IMR-90 (cell line): ENCODE data around the gene MED26. TPM values are rescaled to one million over a fixed set of nuclear protein-coding genes. Genes with fewer than 3 reads are reported as not detected.
A peak's percentile ranks its signal among the peaks of the same experiment; 100 is the strongest.

Source experiments
- ATAC-seq: fragments of 200-7000 bp; cut with Tn5 transposase; 2 replicates; pipeline ENCODE4 v1.9.1; 2020; ENCODE audit warnings: low read depth, mild to moderate bottlenecking, moderate library complexity
- BruUV-seq: library from RNA; stranded (reverse); fragments of 400-500 nt; replicated peaks from 2 replicates; lab custom pipeline; 2021; lab: Mats Ljungman, UMichigan
- CTCF ChIA-PET: fragments of 300-600 bp; formaldehyde crosslinking; extraction: SDS; loops from one replicate; lab custom pipeline; 2021; ENCODE audit warnings: antibody characterized with exemption; lab: Yijun Ruan, JAX
- POLR2A ChIA-PET: fragments of 300-600 bp; sonication (Branson Sonifier 250); formaldehyde crosslinking; loops from one replicate; lab custom pipeline; 2022; ENCODE audit warnings: antibody characterized with exemption; ENCODE audit not compliant: unreplicated experiment; lab: Charles Lee
- DNase-seq: peaks from one replicate; pipeline ENCODE4 v3.0.0; 2013
- H2AFZ ChIP-seq: replicated peaks from 2 replicates; pipeline ENCODE3; 2013; ENCODE audit warnings: low read length, mild to moderate bottlenecking; ENCODE audit not compliant: poor library complexity
- H2AK5ac ChIP-seq: 2 replicates; pipeline ENCODE4 v1.6.1; 2013; ENCODE audit warnings: low read depth, low read length, inconsistent platforms
- H2AK9ac ChIP-seq: replicated peaks from 2 replicates; pipeline ENCODE3; 2013; ENCODE audit warnings: mild to moderate bottlenecking, low read depth, low read length, moderate library complexity; ENCODE audit not compliant: poor library complexity
- H2BK120ac ChIP-seq: 2 replicates; pipeline ENCODE4 v1.6.1; 2013; ENCODE audit warnings: low read depth, low read length, inconsistent platforms
- H2BK15ac ChIP-seq: 3 replicates; pipeline ENCODE4 v1.6.1; 2013; ENCODE audit warnings: low read depth, low read length, inconsistent platforms
- H2BK20ac ChIP-seq: 2 replicates; pipeline ENCODE4 v1.6.1; 2013; ENCODE audit warnings: low read depth, mild to moderate bottlenecking, inconsistent platforms, low read length, moderate library complexity
- H2BK5ac ChIP-seq: 2 replicates; pipeline ENCODE4 v1.6.1; 2013; ENCODE audit warnings: mild to moderate bottlenecking, low read depth, low read length, inconsistent platforms; ENCODE audit not compliant: poor library complexity, severe bottlenecking
- H3K14ac ChIP-seq: replicated peaks from 2 replicates; pipeline ENCODE4 v1.6.1; 2013; ENCODE audit warnings: low read depth, low read length, inconsistent platforms
- H3K18ac ChIP-seq: 2 replicates; pipeline ENCODE4 v1.6.1; 2013; ENCODE audit warnings: low read depth, low read length, control low read depth
- H3K23ac ChIP-seq: 2 replicates; pipeline ENCODE4 v1.6.1; 2013; ENCODE audit warnings: low read depth, low read length, inconsistent platforms
- H3K27ac ChIP-seq: 2 replicates; pipeline ENCODE4 v1.5.1; 2013; ENCODE audit warnings: mild to moderate bottlenecking, control low read depth, low read length; ENCODE audit not compliant: insufficient read depth
- H3K27me3 ChIP-seq: 2 replicates; pipeline ENCODE4 v1.6.1; 2013; ENCODE audit warnings: low read length; ENCODE audit not compliant: control insufficient read depth, insufficient read depth
- H3K36me3 ChIP-seq: 2 replicates; pipeline ENCODE4 v1.6.1; 2013; ENCODE audit warnings: low read length, mixed read lengths; ENCODE audit not compliant: control insufficient read depth, insufficient read depth
- H3K4ac ChIP-seq: 2 replicates; pipeline ENCODE4 v1.6.1; 2013; ENCODE audit warnings: low read depth, low read length, inconsistent platforms
- H3K4me1 ChIP-seq: 2 replicates; pipeline ENCODE4 v1.6.1; 2013; ENCODE audit warnings: low read length, mixed read lengths; ENCODE audit not compliant: control insufficient read depth, insufficient read depth
- H3K4me2 ChIP-seq: 2 replicates; pipeline ENCODE4 v1.6.1; 2013; ENCODE audit warnings: low read depth, mild to moderate bottlenecking, control low read depth, low read length, moderate library complexity
- H3K4me3 ChIP-seq: 2 replicates; pipeline ENCODE4 v1.5.1; 2013; ENCODE audit warnings: low read depth, mild to moderate bottlenecking, control low read depth, low read length, moderate library complexity; ENCODE audit not compliant: insufficient read depth
- H3K56ac ChIP-seq: 2 replicates; pipeline ENCODE4 v1.6.1; 2013; ENCODE audit warnings: low read length, inconsistent platforms; ENCODE audit not compliant: insufficient read depth; ENCODE audit errors: extremely low read depth
- H3K79me1 ChIP-seq, 2 experiments: 2 replicates each; pipeline ENCODE4 v1.6.1; 2013; ENCODE audit warnings: low read length in 2 of 2, inconsistent platforms in 1 of 2, low read depth in 1 of 2
- H3K9ac ChIP-seq: 2 replicates; pipeline ENCODE4 v1.6.1; 2013; ENCODE audit warnings: low read depth, low read length, control low read depth
- H3K9me1 ChIP-seq: 2 replicates; pipeline ENCODE4 v1.6.1; 2013; ENCODE audit warnings: low read length, inconsistent platforms; ENCODE audit not compliant: insufficient read depth
- H3K9me3 ChIP-seq: 2 replicates; pipeline ENCODE4 v1.6.1; 2013; ENCODE audit warnings: low read length; ENCODE audit not compliant: control insufficient read depth, insufficient read depth
- H4K20me1 ChIP-seq: 2 replicates; pipeline ENCODE4 v1.6.1; 2013; ENCODE audit warnings: low read length, inconsistent platforms; ENCODE audit not compliant: insufficient read depth
- H4K5ac ChIP-seq: 2 replicates; pipeline ENCODE4 v1.6.1; 2013; ENCODE audit warnings: mild to moderate bottlenecking, low read depth, low read length, control low read depth
- H4K8ac ChIP-seq, 2 experiments: 2 replicates each; pipeline ENCODE4 v1.6.1; 2013; ENCODE audit warnings: low read depth in 2 of 2, low read length in 2 of 2, control low read depth in 1 of 2, inconsistent platforms in 1 of 2
- H4K91ac ChIP-seq: 2 replicates; pipeline ENCODE4 v1.6.1; 2013; ENCODE audit warnings: low read depth, low read length, inconsistent platforms; ENCODE audit not compliant: insufficient read depth
- FOS ChIP-seq: fragments of 150-350 bp; IDR thresholded peaks from 2 replicates; pipeline ENCODE4 v1.6.1; 2016; ENCODE audit warnings: low read depth, low read length
- WGBS, 2 experiments: methylation state at CpG; one replicate each; pipeline versions ENCODE4 v1.1.5 to v1.1.7; 2013; ENCODE audit warnings: missing lambda C conversion rate in 2 of 2; ENCODE audit not compliant: insufficient read length in 1 of 2; ENCODE audit errors: extremely low coverage in 2 of 2; 5-methylcytosine and 5-hydroxymethylcytosine counted together
- dilution Hi-C: fragments of 300-500 bp; cut with HindIII; formaldehyde crosslinking; loops from one replicate; pipeline ENCODE4 v1.14.3; 2018; ENCODE audit warnings: low sequenced_read_pairs; ENCODE audit not compliant: unreplicated experiment
- in situ Hi-C: fragments of 300-500 bp; cut with MboI; formaldehyde crosslinking; loops from 3 replicates; pipeline ENCODE4 v1.14.3; 2019; ENCODE audit warnings: low sequenced_read_pairs, inconsistent platforms, mixed read lengths
- intact Hi-C: fragments of 100-400 bp; cut with micrococcal nuclease; formaldehyde crosslinking; loops from 2 replicates; pipeline ENCODE4 v1.10.0; 2022
- polyA plus RNA-seq, 3 experiments: library from polyadenylated mRNA; depleted of rRNA; stranded (reverse); fragments of >200 nt; gene quantifications; 2 replicates each; pipeline ENCODE4 v1.2.3, GENCODE V29; 2012; ENCODE audit warnings: low replicate concordance in 1 of 3
- total RNA-seq: library from RNA; depleted of rRNA; stranded (reverse); fragments of >200 nt; gene quantifications from 2 replicates; pipeline ENCODE4 v1.2.3, GENCODE V29; 2012

The MED26 gene
- total and polyA plus RNA-seq, 2 of the 4 experiments (the other 2 are of a cell fraction), result 2.0 to 4.0 TPM

GRCh38 chr19:16571283-16571682 is 56.7 kb downstream of the MED26 start:
- Histone ChIP-seq H3K14ac (peak overlapping the region; percentile 72), H3K18ac (no peak overlapping the region), H3K4ac (peak overlapping the region; percentile 83), H4K20me1 (peaks cover 33% of the 10 kb centered on the region), H3K36me3 (peaks cover 33% of the 10 kb centered on the region), H4K91ac (peak overlapping the region; percentile 32; the same call in 1 of the 2 replicates), H3K9ac (peak overlapping the region; percentile 59), H3K4me3 (peak overlapping the region; percentile 78), H2AK5ac (peak overlapping the region; percentile 76; the same call in 1 of the 2 replicates), H2BK5ac (no peak overlapping the region), H3K56ac (peak overlapping the region; percentile 47; the same call in 1 of the 2 replicates), H3K9me3 (no peaks in the 10 kb centered on the region), H3K4me2 (peak overlapping the region; percentile 94), H3K9me1 (peaks cover 23% of the 10 kb centered on the region), H2AFZ (peak overlapping the region; percentile 98), H3K4me1 (peaks cover 13% of the 10 kb centered on the region), H2BK120ac (no peak overlapping the region), H2BK15ac (no peak overlapping the region), H2BK20ac (no peak overlapping the region), H3K79me1 (peaks cover 38 to 94% of the 10 kb centered on the region in 2 experiments), H4K8ac (peak overlapping the region; percentile 5 to 74; a peak in 3 of 4 replicates), H3K23ac (peak overlapping the region; percentile 92), H2AK9ac (peak overlapping the region; percentile 99), H4K5ac (no peak overlapping the region; the same call in none of the 2 replicates), H3K27ac (peak overlapping the region; percentile 35), H3K27me3 (no peaks in the 10 kb centered on the region)
- dilution Hi-C loops, result no loop called here
- in situ Hi-C loops, result no loop called here
- ATAC-seq (no peak), DNase-seq (peak; percentile 36)
- ChIA-PET CTCF (no interaction called here), POLR2A (no interaction called here)
- intact Hi-C loops, result loop anchor here (5.0 kb wide), 1 partner anchor 56 kb away; the partner anchor contains the start of gene MED26
- no TSS peak for BruUV-seq
- 44% methylated on average over 3 of the region's 6 CpGs; no CpG with 5 or more reads in 1 of the 2 experiments for WGBS, 2 experiments
- no peak for TF ChIP-seq FOS
